GM18861 (cell line): ENCODE results near the gene ZCCHC14.
"Not testable (repeated sequence)": the region's sequence is repeated elsewhere in the genome, so short reads cannot be mapped to it uniquely, and the experiment has no call there.

ENCODE experiments used
- ATAC-seq: cut with Tn5 transposase; IDR thresholded peaks from one replicate; pipeline ENCODE4 v1.9.1; 2021; ENCODE audit not compliant: unreplicated experiment

The ZCCHC14 gene

GRCh38 chr16:87482266-87482665, 10.6 kb downstream of the ZCCHC14 start:
- ATAC-seq, result no peak

- not testable (repeated sequence) for ATAC-seq
Measured at GRCh38 chr16:87481711-87482110, 11.1 kb downstream of the ZCCHC14 start.

GRCh38 chr16:87477209-87477981, 15.4 kb downstream of the ZCCHC14 start:
- not testable (repeated sequence) for ATAC-seq

GRCh38 chr16:87474566-87474996, 18.2 kb downstream of the ZCCHC14 start:
- ATAC-seq, result no peak

- ATAC-seq, result no peak
Measured at GRCh38 chr16:87474017-87474416, 18.8 kb downstream of the ZCCHC14 start.

GRCh38 chr16:87472935-87473334, 19.9 kb downstream of the ZCCHC14 start:
- ATAC-seq, result no peak

GRCh38 chr16:87472142-87472778, 20.6 kb downstream of the ZCCHC14 start:
- no peak for ATAC-seq

GRCh38 chr16:87471278-87472141, 21.3 kb downstream of the ZCCHC14 start:
- no peak for ATAC-seq

GRCh38 chr16:87470332-87470731, 22.5 kb downstream of the ZCCHC14 start:
- no peak for ATAC-seq

- ATAC-seq, result no peak
Measured at GRCh38 chr16:87469169-87469568, 23.7 kb downstream of the ZCCHC14 start.

- ATAC-seq, result no peak
Measured at GRCh38 chr16:87468550-87468949, 24.3 kb downstream of the ZCCHC14 start.

- ATAC-seq, result no peak
Measured at GRCh38 chr16:87466975-87467501, 25.8 kb downstream of the ZCCHC14 start.

GRCh38 chr16:87465879-87466278, 26.9 kb downstream of the ZCCHC14 start:
- no peak for ATAC-seq

GRCh38 chr16:87465306-87465705, 27.5 kb downstream of the ZCCHC14 start:
- no peak for ATAC-seq

- ATAC-seq, result no peak
Measured at GRCh38 chr16:87464691-87465300, 28.0 kb downstream of the ZCCHC14 start.

- no peak for ATAC-seq
Measured at GRCh38 chr16:87463722-87464690, 28.8 kb downstream of the ZCCHC14 start.

GRCh38 chr16:87461466-87461991, 31.3 kb downstream of the ZCCHC14 start:
- ATAC-seq, result no peak

- no peak for ATAC-seq
Measured at GRCh38 chr16:87460936-87461335, 31.9 kb downstream of the ZCCHC14 start.

GRCh38 chr16:87459833-87460232, 33.0 kb downstream of the ZCCHC14 start:
- ATAC-seq, result no peak
